Epithelial cell of esophagus (primary cell): Measurements from ENCODE around the gene CEACAM18.

Experiments
- DNase-seq: peaks from one replicate; pipeline ENCODE4 v3.0.0; 2010; ENCODE audit warnings: low read depth
- H3K4me3 ChIP-seq: 2 replicates; pipeline ENCODE4 v1.5.1; 2011; ENCODE audit warnings: mild to moderate bottlenecking, low read length, control low read depth
- TF ChIP-seq, protein P1 (sequence below): IDR thresholded peaks from 2 replicates; pipeline ENCODE4 v1.5.1; 2011; ENCODE audit warnings: low read depth, mild to moderate bottlenecking, low read length, control low read depth, inconsistent platforms; ENCODE audit not compliant: insufficient read depth; ENCODE audit errors: missing control alignments

CEACAM18 gene

DNA sequence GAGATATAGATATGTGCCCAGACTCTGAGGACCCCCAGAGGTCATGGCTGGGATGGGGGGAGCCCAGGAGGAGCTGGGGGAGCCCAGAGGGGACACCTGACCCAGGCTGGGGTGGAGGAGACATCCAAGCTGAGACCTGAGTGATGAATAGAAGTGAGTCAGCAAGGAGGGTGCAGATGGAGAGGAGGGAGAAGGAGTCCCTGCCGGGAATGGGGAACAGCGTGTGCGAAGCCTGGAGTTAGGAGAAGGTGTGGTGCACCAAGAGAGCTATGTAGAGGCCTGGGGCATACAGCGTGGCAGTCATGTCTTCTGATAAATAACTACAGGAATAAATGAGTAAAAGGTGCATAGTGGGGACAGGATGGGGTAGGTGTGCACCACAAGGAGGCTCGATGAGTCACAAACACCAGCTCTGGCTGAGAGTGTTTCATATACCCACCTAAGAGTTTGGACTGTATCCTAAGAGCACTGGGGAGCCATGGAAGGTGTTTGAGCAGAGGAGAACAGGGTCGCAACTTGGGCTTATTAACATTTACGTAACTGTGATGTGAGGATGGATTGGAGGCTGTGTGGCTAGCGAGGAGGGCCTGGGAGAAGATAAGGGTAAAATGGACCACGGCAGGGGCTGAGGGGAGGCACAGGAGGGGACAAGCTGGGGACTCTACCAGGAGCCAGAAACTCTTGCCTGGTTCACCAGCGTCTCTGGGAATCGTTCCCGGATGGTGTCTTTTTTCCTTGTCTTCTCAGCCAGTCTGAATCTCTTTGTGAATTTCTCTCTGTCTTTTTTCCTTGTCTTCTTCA, 1.4 kb downstream of the CEACAM18 start:
- no peak for DNase-seq
- TF ChIP-seq, protein P1, sequence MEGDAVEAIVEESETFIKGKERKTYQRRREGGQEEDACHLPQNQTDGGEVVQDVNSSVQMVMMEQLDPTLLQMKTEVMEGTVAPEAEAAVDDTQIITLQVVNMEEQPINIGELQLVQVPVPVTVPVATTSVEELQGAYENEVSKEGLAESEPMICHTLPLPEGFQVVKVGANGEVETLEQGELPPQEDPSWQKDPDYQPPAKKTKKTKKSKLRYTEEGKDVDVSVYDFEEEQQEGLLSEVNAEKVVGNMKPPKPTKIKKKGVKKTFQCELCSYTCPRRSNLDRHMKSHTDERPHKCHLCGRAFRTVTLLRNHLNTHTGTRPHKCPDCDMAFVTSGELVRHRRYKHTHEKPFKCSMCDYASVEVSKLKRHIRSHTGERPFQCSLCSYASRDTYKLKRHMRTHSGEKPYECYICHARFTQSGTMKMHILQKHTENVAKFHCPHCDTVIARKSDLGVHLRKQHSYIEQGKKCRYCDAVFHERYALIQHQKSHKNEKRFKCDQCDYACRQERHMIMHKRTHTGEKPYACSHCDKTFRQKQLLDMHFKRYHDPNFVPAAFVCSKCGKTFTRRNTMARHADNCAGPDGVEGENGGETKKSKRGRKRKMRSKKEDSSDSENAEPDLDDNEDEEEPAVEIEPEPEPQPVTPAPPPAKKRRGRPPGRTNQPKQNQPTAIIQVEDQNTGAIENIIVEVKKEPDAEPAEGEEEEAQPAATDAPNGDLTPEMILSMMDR = no peak
- H3K4me3 ChIP-seq = no peak overlapping the region

DNA sequence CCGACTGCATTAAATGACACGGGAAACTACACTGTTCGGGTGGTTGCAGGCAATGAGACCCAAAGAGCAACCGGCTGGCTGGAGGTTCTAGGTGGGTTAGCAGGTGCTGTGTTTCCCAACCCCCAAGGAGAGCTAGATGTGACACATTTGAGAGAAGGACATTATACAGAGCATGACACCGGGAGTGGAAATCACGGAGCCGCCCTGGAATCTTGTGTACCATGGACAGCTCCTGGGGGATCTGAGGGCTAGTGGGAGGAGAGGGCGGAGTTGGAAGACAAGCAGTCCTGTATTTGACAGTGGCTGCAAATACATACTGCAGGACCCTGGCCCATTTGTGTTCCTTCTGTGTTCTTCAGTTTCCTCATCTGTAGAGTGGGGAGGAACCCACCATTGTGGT, 2.3 kb downstream of the CEACAM18 start:
- H3K4me3 ChIP-seq = no peak overlapping the region
- TF ChIP-seq, protein P1 = no peak
- no peak for DNase-seq

DNA sequence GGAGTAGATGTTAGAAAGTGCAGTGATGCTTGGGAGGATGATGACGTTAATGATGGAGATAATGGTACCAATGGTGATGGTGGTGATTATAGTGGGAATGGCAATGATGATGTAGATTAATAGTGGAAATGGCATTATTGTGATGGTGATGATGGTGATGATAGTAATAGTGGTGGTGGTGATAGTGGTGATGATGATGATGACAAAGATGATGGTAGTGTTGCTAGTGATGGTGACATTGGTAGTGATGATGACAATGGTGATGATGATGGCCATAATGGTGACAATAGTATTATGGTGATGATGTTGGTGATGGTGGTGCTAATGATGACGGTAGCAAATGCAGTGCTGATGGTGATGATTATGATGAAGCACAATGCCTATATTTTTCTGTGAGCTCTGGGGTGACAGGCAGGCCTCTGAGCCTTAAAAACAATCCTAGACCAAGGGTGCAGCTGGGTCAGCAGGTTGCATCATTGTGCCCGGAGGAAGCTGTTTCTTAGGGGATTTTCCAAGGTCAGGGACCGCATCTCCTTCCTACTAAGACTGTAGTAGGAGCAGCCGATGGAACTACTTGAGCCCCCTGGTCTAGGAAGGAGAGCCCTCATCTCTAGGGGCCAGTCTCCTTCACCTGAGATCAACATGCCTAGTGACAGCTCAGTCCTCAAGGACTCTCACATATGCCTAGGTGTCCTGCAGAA, 7.8 kb downstream of the CEACAM18 start:
- TF ChIP-seq, protein P1 = no peak
- no peak for DNase-seq
- no peak overlapping the region for H3K4me3 ChIP-seq

DNA sequence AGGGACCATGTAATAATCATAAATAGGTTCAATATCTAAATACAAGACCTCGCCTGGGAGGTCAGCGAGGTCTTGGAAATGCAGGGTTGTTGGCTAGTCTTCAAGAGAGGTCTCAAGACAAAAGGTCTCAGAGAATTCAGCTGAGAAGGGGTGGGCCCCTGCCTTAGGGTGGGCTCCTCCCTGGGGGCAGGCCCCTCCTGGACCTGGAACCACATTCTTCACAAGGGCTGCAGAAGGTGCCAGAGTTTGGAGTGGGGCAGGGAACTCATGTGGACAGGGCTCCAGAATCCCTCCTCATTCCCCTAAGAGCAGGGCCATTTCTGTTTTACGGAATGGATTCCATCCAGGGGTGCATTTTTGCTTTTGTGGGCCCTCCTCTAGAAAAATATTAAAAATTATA, 10.2 kb downstream of the CEACAM18 start:
- no peak for DNase-seq
- no peak overlapping the region for H3K4me3 ChIP-seq
- TF ChIP-seq, protein P1 = no peak

DNA sequence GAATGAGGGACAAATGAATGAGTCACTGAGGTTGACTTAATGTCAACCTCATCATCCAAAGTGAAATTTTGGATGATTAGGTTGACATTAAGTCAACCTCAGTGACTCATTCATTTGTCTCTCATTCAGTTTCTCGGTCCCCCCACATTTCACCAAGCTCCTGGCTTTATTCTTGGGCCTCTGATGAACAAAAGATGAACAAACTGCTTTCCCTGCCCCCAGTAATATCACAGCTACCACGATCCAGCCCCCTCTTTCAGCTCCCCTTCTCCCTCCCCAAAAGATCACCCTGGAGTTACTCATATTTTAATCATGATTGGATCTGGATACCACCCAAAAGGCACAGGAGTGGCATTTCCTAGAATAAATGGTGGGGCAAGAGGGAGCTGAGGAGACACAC, 10.8 kb downstream of the CEACAM18 start:
- no peak for DNase-seq
- TF ChIP-seq, protein P1 = no peak
- no peak overlapping the region for H3K4me3 ChIP-seq

DNA sequence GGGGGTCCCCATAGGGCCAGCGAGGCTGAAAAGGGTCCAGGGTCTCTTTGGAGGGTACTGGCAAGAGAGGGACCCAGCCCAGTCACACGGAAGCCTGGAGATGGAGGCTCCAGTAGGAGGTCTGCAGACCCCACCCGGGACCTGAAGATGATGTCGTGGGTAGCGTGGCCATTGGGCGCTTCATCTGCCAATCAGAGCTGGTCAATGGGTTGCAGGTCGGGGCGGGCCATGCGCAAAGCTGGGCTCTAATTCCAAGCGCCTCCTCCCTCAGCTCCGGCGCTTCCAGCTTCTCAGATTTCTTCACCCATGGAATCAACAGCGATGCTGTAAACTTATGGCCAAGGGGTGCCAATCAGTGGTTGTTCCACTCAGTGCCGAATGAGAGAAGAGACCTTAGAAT, 12.3 kb downstream of the CEACAM18 start:
- TF ChIP-seq, protein P1 = no peak
- DNase-seq = no peak

More for the DNA sequence above, 12.3 kb downstream of the CEACAM18 start:
- H3K4me3 ChIP-seq = no peak overlapping the region
